SK-N-SH (cell line): ENCODE measurements around the gene ARHGAP26. TPM values are rescaled to one million over a fixed set of nuclear protein-coding genes. Genes with fewer than 3 reads are reported as not detected.
A peak's percentile ranks its signal among the peaks of the same experiment; 100 is the strongest.

Experiments
- EP300 ChIP-seq, 2 experiments: IDR thresholded peaks; 2 replicates each; pipeline versions ENCODE4 v1.4.0 to v1.6.1; 2012; ENCODE audit warnings: borderline replicate concordance in 1 of 2, low read depth in 1 of 2, low read length in 1 of 2
- EZH2phosphoT487 ChIP-seq: fragments of 200-600 bp; sonication (generic); IDR thresholded peaks from 2 replicates; pipeline ENCODE4 v1.6.1; 2017; ENCODE audit warnings: low read depth, mixed run types, mild to moderate bottlenecking, antibody characterized with exemption, moderate library complexity, borderline replicate concordance
- FOXJ3 ChIP-seq: sonication (generic); formaldehyde crosslinking; IDR thresholded peaks from 2 replicates; pipeline ENCODE4 v1.5.1; 2020; ENCODE audit warnings: mild to moderate bottlenecking, missing genetic modification reagents
- FOXM1 ChIP-seq: IDR thresholded peaks from 2 replicates; pipeline ENCODE4 v1.4.0; 2012; ENCODE audit warnings: low read depth, mild to moderate bottlenecking
- IRF3 ChIP-seq: fragments of 150-350 bp; IDR thresholded peaks from 2 replicates; pipeline ENCODE4 v1.6.1; 2016; ENCODE audit warnings: mild to moderate bottlenecking, low read depth, low read length
- MAX ChIP-seq: IDR thresholded peaks from 2 replicates; pipeline ENCODE4 v1.4.0; 2012; ENCODE audit warnings: low read depth
- MXI1 ChIP-seq: IDR thresholded peaks from 2 replicates; pipeline ENCODE4 v1.6.1; 2012; ENCODE audit warnings: mild to moderate bottlenecking, low read depth, low read length, improper control_type of control experiment
- NFIC ChIP-seq: IDR thresholded peaks from 2 replicates; pipeline ENCODE4 v1.4.0; 2012; ENCODE audit warnings: borderline replicate concordance
- NRF1 ChIP-seq: IDR thresholded peaks from 2 replicates; pipeline ENCODE4 v1.6.1; 2012; ENCODE audit warnings: low read depth, mild to moderate bottlenecking, low read length
- PBX3 ChIP-seq: IDR thresholded peaks from 2 replicates; pipeline ENCODE4; 2012
- RAD21 ChIP-seq: IDR thresholded peaks from 2 replicates; pipeline ENCODE4 v1.6.1; 2012; ENCODE audit warnings: mild to moderate bottlenecking, low read length
- REST ChIP-seq: IDR thresholded peaks from 2 replicates; pipeline ENCODE4 v1.6.1; 2012; ENCODE audit warnings: mild to moderate bottlenecking, low read depth, low read length, moderate library complexity
- SMC3 ChIP-seq: IDR thresholded peaks from 2 replicates; pipeline ENCODE4 v1.6.1; 2012; ENCODE audit warnings: low read depth, low read length, improper control_type of control experiment
- TCF12 ChIP-seq: IDR thresholded peaks from 2 replicates; pipeline ENCODE4 v1.4.0; 2012
- TEAD4 ChIP-seq: IDR thresholded peaks from 2 replicates; pipeline ENCODE4 v1.4.0; 2012; ENCODE audit warnings: mild to moderate bottlenecking, borderline replicate concordance; ENCODE audit not compliant: insufficient read depth
- YY1 ChIP-seq: IDR thresholded peaks from 2 replicates; pipeline ENCODE4 v1.4.0; 2012; ENCODE audit warnings: low read depth, mild to moderate bottlenecking
- ZBTB33 ChIP-seq: IDR thresholded peaks from 2 replicates; pipeline ENCODE4 v1.4.0; 2012; ENCODE audit warnings: low read depth, borderline replicate concordance
- polyA plus RNA-seq, 3 experiments: library from polyadenylated mRNA; depleted of rRNA; stranded (reverse); fragments of >200 nt; gene quantifications; 2 replicates each; pipeline ENCODE4 v1.2.3, GENCODE V29; 2012

The ARHGAP26 gene
- polyA plus RNA-seq, 1 of the 3 experiments (the other 2 are of a cell fraction), result 6.1 TPM

- TF ChIP-seq IRF3, result no peak
- no peak for TF ChIP-seq FOXM1
- TF ChIP-seq TEAD4, result peak; percentile 50; the same call in 1 of the 2 replicates
- TF ChIP-seq EZH2phosphoT487, result no peak
- TF ChIP-seq YY1, result no peak
- peak; percentile 58 for TF ChIP-seq PBX3
- TF ChIP-seq ZBTB33, result no peak
- no peak for TF ChIP-seq FOXJ3
- peak in 1 of 2 experiments; percentile 63; a peak in 1 of 4 replicates for TF ChIP-seq EP300 (IDR thresholded peaks at IDR 0.05; ENCODE audit: borderline replicate concordance in 1 of 2, low read depth in 1 of 2, low read length in 1 of 2)
- peak; percentile 66 for TF ChIP-seq TCF12
- no peak for TF ChIP-seq MXI1
- TF ChIP-seq REST, result no peak
- no peak for TF ChIP-seq SMC3
- no peak for TF ChIP-seq NRF1
- no peak for TF ChIP-seq RAD21
- TF ChIP-seq MAX, result no peak
- peak; percentile 46; the same call in 1 of the 2 replicates for TF ChIP-seq NFIC
Measured at GRCh38 chr5:142830241-142831008, 60.2 kb downstream of the ARHGAP26 start (continued).
